Calu3 (cell line): ENCODE results near the gene TWF2. TPM values are rescaled to one million over a fixed set of nuclear protein-coding genes. Genes with fewer than 3 reads are reported as not detected.

Experiments
- BruUV-seq: library from RNA; stranded (reverse); fragments of 400-500 nt; replicated peaks from 2 replicates; lab custom pipeline; 2021; lab: Mats Ljungman, UMichigan
- CTCF ChIA-PET: fragments of 300-600 bp; sonication (Branson Sonifier 250); formaldehyde crosslinking; loops from one replicate; lab custom pipeline; 2022; ENCODE audit warnings: antibody characterized with exemption; lab: Charles Lee
- DNase-seq: peaks from one replicate; pipeline ENCODE4 v3.0.0; 2022
- H3K27ac Mint-ChIP-seq: one replicate; pipeline ENCODE4 v1.8.0; 2022; ENCODE audit warnings: mixed read lengths; ENCODE audit not compliant: unreplicated experiment
- H3K27me3 Mint-ChIP-seq: one replicate; pipeline ENCODE4 v1.8.0; 2022; ENCODE audit warnings: mixed read lengths; ENCODE audit not compliant: unreplicated experiment
- H3K36me3 Mint-ChIP-seq: one replicate; pipeline ENCODE4 v1.8.0; 2022; ENCODE audit warnings: mild to moderate bottlenecking, moderate library complexity, mixed read lengths; ENCODE audit not compliant: insufficient read depth, unreplicated experiment
- H3K4me1 Mint-ChIP-seq: one replicate; pipeline ENCODE4 v1.8.0; 2022; ENCODE audit warnings: mild to moderate bottlenecking, low read depth, mixed read lengths; ENCODE audit not compliant: unreplicated experiment
- H3K4me3 Mint-ChIP-seq: one replicate; pipeline ENCODE4 v1.8.0; 2022; ENCODE audit warnings: mild to moderate bottlenecking, low read depth, moderate library complexity, mixed read lengths; ENCODE audit not compliant: unreplicated experiment
- H3K9me3 Mint-ChIP-seq: one replicate; pipeline ENCODE4 v1.8.0; 2022; ENCODE audit warnings: low read depth, mixed read lengths; ENCODE audit not compliant: unreplicated experiment
- intact Hi-C: fragments of 100-400 bp; cut with micrococcal nuclease; formaldehyde crosslinking; loops from one replicate; pipeline ENCODE4 v1.10.0; 2022; ENCODE audit not compliant: unreplicated experiment
- total RNA-seq: library from RNA; stranded (reverse); gene quantifications from 2 replicates; pipeline ENCODE4 v1.2.3, GENCODE V29; 2022
- TF ChIP-seq, protein P1 (sequence below): fragments of 200-600 bp; IDR thresholded peaks from one replicate; pipeline ENCODE4 v1.8.0; 2022; ENCODE audit warnings: antibody characterized with exemption; ENCODE audit not compliant: unreplicated experiment

TWF2 gene
- total RNA-seq, 1 experiment from 2014 or later = 49.1 TPM

DNA sequence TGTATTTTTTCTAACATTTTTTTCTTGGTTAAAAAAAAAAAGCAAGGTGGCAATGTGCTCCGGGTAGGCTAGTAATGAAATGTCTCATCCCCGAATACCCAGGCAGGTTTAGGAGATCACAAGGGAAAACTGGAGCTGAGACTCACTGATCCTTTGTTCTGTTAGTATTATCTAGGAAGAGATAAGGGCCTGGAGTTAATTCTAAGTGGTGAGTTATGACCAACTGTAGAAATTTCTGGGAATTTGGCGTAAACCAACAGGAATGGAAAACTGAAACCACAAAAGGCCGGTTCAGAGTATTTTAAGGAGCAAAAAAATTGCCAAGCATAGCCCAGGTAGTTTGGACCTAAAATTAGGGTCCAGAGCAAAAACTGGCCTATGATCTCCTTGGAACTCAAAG, 19.0 kb upstream of the TWF2 start:
- no peak for DNase-seq
- H3K4me3 Mint-ChIP-seq = no peak overlapping the region
- TF ChIP-seq, protein P1, sequence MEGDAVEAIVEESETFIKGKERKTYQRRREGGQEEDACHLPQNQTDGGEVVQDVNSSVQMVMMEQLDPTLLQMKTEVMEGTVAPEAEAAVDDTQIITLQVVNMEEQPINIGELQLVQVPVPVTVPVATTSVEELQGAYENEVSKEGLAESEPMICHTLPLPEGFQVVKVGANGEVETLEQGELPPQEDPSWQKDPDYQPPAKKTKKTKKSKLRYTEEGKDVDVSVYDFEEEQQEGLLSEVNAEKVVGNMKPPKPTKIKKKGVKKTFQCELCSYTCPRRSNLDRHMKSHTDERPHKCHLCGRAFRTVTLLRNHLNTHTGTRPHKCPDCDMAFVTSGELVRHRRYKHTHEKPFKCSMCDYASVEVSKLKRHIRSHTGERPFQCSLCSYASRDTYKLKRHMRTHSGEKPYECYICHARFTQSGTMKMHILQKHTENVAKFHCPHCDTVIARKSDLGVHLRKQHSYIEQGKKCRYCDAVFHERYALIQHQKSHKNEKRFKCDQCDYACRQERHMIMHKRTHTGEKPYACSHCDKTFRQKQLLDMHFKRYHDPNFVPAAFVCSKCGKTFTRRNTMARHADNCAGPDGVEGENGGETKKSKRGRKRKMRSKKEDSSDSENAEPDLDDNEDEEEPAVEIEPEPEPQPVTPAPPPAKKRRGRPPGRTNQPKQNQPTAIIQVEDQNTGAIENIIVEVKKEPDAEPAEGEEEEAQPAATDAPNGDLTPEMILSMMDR = no peak
- H3K9me3 Mint-ChIP-seq = no peaks in the 10 kb centered on the region
- H3K4me1 Mint-ChIP-seq = peaks cover under 1% of the 10 kb centered on the region
- CTCF ChIA-PET = no interaction called here
- H3K27me3 Mint-ChIP-seq = no peaks in the 10 kb centered on the region
- no peak overlapping the region for H3K27ac Mint-ChIP-seq
- no TSS peak for BruUV-seq
- H3K36me3 Mint-ChIP-seq = peaks cover 72% of the 10 kb centered on the region
- intact Hi-C loops = no loop called here

DNA sequence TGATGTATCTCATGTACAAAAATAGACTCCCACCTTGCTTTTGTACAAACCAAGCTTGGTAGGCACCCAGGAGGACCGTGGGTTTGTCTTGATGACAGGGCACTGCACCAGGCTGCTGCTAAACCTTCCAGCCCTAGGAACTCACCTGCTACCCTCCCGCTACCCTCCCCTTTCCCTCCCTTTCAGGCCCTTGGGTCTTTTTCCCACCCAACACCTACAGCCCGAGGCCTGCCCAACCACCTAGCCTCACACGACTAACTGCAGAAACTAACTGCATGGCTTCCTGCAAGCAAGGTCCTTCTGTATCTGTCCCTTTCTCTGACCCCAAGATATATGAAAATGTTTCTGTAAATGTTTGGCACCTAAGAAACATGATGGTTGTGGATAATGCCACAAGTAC, 17.7 kb upstream of the TWF2 start:
- CTCF ChIA-PET = no interaction called here
- H3K4me1 Mint-ChIP-seq = no peaks in the 10 kb centered on the region
- intact Hi-C loops = no loop called here
- H3K27ac Mint-ChIP-seq = no peak overlapping the region
- TF ChIP-seq, protein P1 = no peak
- no peaks in the 10 kb centered on the region for H3K27me3 Mint-ChIP-seq
- DNase-seq = no peak
- H3K4me3 Mint-ChIP-seq = no peak overlapping the region
- no TSS peak for BruUV-seq
- H3K36me3 Mint-ChIP-seq = peaks cover 65% of the 10 kb centered on the region
- H3K9me3 Mint-ChIP-seq = no peaks in the 10 kb centered on the region

DNA sequence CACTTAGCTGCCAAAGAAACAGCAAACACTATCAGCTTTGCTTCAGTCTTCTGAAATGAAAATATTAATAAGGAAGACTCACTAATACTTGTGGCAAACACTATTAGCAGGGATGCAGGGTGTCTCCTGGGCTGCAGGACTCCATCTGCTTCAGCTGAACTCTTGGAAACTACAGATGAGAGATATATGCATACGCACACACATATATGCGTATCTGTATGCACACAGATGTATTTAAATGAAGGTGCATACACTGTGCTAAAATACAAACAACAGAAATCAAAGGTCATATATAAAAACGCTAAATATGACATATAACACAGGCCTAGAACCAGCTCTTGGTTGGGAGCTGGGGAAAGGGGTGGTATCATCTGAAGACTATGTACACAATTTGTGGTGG, 17.2 kb upstream of the TWF2 start:
- Mint-ChIP-seq H3K27ac (no peak overlapping the region), H3K4me3 (no peak overlapping the region), H3K9me3 (no peaks in the 10 kb centered on the region), H3K27me3 (no peaks in the 10 kb centered on the region), H3K36me3 (peaks cover 65% of the 10 kb centered on the region), H3K4me1 (no peaks in the 10 kb centered on the region)
- no peak for DNase-seq
- TF ChIP-seq, protein P1 = no peak
- intact Hi-C loops = no loop called here
- BruUV-seq = no TSS peak
- CTCF ChIA-PET = no interaction called here

GRCh38 chr3:52254608-52255007, 15.7 kb upstream of the TWF2 start:
- no peak overlapping the region for H3K27ac Mint-ChIP-seq
- no peaks in the 10 kb centered on the region for H3K4me1 Mint-ChIP-seq
- no peak overlapping the region for H3K4me3 Mint-ChIP-seq
- TF ChIP-seq, protein P1 = no peak
- H3K9me3 Mint-ChIP-seq = no peaks in the 10 kb centered on the region
- intact Hi-C loops = no loop called here
- no peaks in the 10 kb centered on the region for H3K27me3 Mint-ChIP-seq
- BruUV-seq = no TSS peak
- peaks cover 69% of the 10 kb centered on the region for H3K36me3 Mint-ChIP-seq
- CTCF ChIA-PET = no interaction called here
- DNase-seq = no peak
